Astrocyte of the spinal cord (primary cell): ENCODE measurements around the gene MMP12.
"Not testable (repeated sequence)": the region's sequence is repeated elsewhere in the genome, so short reads cannot be mapped to it uniquely, and the experiment has no call there.

Experiments used
- DNase-seq: peaks from one replicate; pipeline ENCODE4 v3.0.0; 2011; ENCODE audit warnings: low read depth, low spot score
- H3K4me3 ChIP-seq: 2 replicates; pipeline ENCODE4 v1.5.1; 2011; ENCODE audit warnings: low read depth, mild to moderate bottlenecking, low read length, moderate library complexity
- in situ Hi-C: cut with HindIII; loops from 2 replicates; pipeline ENCODE4 v1.10.0; 2017; ENCODE audit warnings: low sequenced_read_pairs
- TF ChIP-seq, protein P1 (sequence below): IDR thresholded peaks from 2 replicates; pipeline ENCODE4 v1.5.1; 2012; ENCODE audit warnings: low read depth, mild to moderate bottlenecking, low read length, inconsistent platforms

The MMP12 gene

GRCh38 chr11:102879801-102880200 is 5.0 kb upstream of the MMP12 start:
- no peak for DNase-seq
- in situ Hi-C loops, result no loop called here
- no peak overlapping the region for H3K4me3 ChIP-seq
- TF ChIP-seq, protein P1, sequence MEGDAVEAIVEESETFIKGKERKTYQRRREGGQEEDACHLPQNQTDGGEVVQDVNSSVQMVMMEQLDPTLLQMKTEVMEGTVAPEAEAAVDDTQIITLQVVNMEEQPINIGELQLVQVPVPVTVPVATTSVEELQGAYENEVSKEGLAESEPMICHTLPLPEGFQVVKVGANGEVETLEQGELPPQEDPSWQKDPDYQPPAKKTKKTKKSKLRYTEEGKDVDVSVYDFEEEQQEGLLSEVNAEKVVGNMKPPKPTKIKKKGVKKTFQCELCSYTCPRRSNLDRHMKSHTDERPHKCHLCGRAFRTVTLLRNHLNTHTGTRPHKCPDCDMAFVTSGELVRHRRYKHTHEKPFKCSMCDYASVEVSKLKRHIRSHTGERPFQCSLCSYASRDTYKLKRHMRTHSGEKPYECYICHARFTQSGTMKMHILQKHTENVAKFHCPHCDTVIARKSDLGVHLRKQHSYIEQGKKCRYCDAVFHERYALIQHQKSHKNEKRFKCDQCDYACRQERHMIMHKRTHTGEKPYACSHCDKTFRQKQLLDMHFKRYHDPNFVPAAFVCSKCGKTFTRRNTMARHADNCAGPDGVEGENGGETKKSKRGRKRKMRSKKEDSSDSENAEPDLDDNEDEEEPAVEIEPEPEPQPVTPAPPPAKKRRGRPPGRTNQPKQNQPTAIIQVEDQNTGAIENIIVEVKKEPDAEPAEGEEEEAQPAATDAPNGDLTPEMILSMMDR, result no peak

- TF ChIP-seq, protein P1, result no peak
- no peak for DNase-seq
- H3K4me3 ChIP-seq, result no peak overlapping the region
- in situ Hi-C loops, result no loop called here
These were observed 3.8 kb upstream of the MMP12 start for GRCh38 chr11:102878595-102878994.

GRCh38 chr11:102869354-102869964 is 5.3 kb downstream of the MMP12 start:
- in situ Hi-C loops, H3K4me3 ChIP-seq, DNase-seq: not testable (repeated sequence)

- in situ Hi-C loops, result no loop called here
These were observed 6.4 kb downstream of the MMP12 start for GRCh38 chr11:102868339-102868738.

DNA sequence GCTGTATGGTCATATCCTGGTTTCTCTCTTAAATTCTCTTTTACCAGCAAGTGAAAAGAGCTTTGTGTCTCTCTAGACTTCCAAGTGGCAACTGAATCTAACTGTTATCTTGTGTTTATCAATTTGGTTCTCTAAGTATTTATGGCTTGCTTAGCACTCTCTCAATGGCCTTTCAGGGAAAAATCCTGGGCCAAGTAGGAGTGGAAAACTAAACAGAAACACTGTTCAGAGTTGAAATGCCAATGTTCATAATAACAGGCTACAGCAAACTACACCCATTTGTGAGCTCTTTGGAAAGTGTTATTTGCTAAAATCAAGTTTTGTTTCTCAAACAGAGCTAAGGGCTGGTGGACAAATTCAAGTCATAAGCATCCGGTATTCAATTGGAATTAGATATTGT is 10.1 kb downstream of the MMP12 start:
- in situ Hi-C loops, result no loop called here
- no peak for DNase-seq
- TF ChIP-seq, protein P1, result no peak
- H3K4me3 ChIP-seq, result no peak overlapping the region

More at GRCh38 chr11:102868339-102868738, 6.4 kb downstream of the MMP12 start:
- DNase-seq, result no peak
- TF ChIP-seq, protein P1, result no peak
- H3K4me3 ChIP-seq, result no peak overlapping the region

DNA sequence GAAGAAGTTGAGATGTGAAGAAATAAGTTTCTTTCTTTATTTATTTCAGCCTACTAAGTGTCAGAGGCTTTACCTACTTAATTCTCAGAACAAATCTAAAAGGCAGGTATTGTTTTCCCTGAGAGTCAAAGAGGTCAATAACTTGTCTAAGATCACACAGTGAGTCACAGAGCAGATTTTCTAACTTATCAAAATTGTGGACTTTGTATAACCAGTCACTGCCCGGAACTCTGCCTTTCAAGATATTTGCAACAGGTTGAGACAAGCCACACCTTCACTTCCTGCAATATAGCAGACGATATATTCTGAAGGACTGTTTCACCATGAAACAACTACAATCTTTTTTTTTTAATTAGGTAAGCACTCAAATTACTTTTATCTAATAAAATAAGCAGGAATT is 20.8 kb downstream of the MMP12 start:
- in situ Hi-C loops, result no loop called here

GRCh38 chr11:102853055-102853454 is 21.7 kb downstream of the MMP12 start:
- DNase-seq, result no peak
- in situ Hi-C loops, result no loop called here

More for the DNA sequence above, 20.8 kb downstream of the MMP12 start:
- TF ChIP-seq, protein P1, result no peak
- no peak overlapping the region for H3K4me3 ChIP-seq
- DNase-seq, result no peak

More at GRCh38 chr11:102853055-102853454, 21.7 kb downstream of the MMP12 start:
- TF ChIP-seq, protein P1, result no peak
- no peak overlapping the region for H3K4me3 ChIP-seq
